HG02852 (cell line): ENCODE data around the gene BMP6.

Experiments used
- ATAC-seq: cut with Tn5 transposase; IDR thresholded peaks from one replicate; pipeline ENCODE4 v1.9.1; 2021; ENCODE audit warnings: mild to moderate bottlenecking, moderate library complexity; ENCODE audit not compliant: unreplicated experiment

Gene BMP6

GRCh38 chr6:7719364-7719850, 6.5 kb upstream of the BMP6 start:
- ATAC-seq, result no peak

- no peak for ATAC-seq
Measured at GRCh38 chr6:7720346-7720745, 5.6 kb upstream of the BMP6 start.

DNA sequence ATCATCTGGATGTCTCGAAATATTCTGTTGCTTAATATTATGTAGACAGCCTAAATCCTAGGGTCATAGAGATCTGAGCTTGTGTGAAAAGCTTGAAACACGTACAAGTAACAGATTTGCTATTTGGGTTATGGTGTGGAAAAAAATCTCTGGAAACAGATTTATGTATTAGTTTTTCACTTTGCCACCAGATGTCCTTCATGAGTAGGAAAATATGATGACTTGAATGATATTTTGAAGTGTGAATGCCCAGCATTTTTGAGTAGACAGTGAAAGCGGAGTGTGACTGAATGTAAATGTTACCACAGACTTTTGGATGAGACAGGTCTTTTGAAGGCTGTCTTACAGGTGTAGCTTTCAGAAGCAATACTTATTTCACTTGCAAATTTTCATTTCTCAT, 4.2 kb upstream of the BMP6 start:
- no peak for ATAC-seq

DNA sequence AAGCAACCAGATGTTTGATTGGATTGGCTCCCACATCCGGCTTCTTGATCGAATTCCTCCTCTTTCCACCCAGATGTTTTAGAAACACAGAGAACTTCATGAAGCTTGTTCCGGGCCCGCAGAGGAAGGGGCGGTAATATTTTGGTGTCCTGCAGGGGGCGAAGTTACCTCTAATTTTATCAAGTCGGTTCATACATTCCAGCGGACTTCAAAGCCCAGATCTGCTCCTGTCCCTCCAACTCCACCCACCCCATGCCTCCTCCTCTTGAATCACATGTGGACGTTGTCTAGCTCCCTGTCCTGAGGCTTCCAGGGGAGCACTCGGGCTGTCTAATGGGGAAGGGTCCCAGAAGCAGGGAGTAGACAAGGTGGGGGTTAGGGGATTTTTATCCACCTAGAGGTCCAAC, 2.9 kb upstream of the BMP6 start:
- no peak for ATAC-seq

DNA sequence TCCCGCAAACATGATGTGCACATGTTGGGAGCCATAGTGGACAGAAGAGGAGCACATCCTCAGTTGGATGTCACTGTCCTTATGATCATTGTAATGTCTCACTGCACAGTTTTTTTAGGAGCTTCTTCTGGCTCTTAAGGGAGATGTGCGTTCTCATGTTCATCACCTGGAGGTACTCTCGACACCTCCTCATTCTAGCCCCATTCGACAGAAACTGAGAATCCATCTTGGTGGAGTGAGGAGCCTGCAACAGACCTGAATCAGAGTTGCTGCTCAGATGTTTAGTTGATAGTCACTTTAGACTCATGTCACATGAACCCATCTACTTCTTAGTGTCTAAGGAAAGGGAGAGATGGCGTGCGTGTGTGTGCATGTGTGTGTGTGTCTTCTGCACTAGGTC, 2.3 kb upstream of the BMP6 start:
- no peak for ATAC-seq

GRCh38 chr6:7725412-7725811, 487 bp upstream of the BMP6 start:
- no peak for ATAC-seq

DNA sequence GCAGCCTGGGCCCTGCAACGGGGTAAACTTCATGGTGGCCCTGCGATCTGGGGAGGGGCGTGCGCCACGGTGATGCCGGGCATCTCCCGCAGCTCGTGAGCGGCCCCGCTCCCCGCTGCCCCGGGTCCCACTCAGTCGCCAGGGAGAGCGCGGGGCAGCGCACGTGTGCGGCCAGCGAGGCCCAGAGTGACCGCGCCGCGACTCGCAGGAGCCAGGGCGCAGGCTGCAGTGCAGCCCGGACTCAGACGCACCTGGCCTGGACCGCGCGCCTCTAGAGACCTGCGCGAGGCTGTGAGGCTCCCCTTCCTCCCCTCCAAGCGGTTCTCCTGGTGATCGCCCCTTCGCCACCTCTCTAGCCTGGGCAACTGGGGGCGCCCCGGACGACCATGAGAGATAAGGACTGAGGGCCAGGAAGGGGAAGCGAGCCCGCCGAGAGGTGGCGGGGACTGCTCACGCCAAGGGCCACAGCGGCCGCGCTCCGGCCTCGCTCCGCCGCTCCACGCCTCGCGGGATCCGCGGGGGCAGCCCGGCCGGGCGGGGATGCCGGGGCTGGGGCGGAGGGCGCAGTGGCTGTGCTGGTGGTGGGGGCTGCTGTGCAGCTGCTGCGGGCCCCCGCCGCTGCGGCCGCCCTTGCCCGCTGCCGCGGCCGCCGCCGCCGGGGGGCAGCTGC, 652 bp downstream of the BMP6 start:
- peak; percentile 23 for ATAC-seq

- ATAC-seq, result peak; percentile 3
Measured at GRCh38 chr6:7727086-7727945, 1.4 kb downstream of the BMP6 start.

- peak; percentile 30 for ATAC-seq
Measured at GRCh38 chr6:7727946-7728854, 2.3 kb downstream of the BMP6 start.

DNA sequence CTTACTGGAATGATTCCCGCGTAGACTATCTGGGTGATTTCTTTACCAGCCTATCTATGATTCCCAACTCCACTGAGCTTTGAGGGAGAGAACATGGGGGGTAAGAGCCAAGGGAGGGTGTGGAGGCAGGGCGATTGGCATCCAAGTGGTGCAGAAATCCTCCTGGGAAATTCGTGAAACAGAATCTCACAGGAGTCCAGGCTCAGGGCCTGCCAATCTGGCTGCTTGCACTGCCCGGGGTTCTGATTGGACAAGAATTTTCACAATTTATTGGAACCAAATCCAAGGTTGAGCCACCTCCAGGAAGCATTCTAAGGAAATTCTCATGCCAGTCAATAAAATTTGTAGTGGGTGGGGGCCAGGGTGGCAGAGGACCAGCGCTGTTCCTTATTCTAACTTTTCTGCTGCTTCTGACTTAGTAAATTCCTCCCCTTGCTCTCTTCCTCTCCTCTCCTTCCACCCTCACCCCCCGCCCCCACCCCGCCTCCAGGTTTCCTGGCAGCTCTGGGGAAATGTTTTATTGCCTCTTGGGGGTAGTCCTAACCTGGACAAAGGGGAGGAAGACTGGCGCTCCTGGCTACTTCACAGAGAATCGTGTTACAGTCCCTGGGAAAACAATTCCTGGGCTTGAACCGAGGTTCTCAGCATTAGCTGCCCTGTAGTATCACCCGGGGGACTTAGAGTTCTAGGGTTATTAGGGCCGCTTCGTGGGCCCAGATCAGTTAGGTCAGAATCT, 3.1 kb downstream of the BMP6 start:
- ATAC-seq, result no peak

DNA sequence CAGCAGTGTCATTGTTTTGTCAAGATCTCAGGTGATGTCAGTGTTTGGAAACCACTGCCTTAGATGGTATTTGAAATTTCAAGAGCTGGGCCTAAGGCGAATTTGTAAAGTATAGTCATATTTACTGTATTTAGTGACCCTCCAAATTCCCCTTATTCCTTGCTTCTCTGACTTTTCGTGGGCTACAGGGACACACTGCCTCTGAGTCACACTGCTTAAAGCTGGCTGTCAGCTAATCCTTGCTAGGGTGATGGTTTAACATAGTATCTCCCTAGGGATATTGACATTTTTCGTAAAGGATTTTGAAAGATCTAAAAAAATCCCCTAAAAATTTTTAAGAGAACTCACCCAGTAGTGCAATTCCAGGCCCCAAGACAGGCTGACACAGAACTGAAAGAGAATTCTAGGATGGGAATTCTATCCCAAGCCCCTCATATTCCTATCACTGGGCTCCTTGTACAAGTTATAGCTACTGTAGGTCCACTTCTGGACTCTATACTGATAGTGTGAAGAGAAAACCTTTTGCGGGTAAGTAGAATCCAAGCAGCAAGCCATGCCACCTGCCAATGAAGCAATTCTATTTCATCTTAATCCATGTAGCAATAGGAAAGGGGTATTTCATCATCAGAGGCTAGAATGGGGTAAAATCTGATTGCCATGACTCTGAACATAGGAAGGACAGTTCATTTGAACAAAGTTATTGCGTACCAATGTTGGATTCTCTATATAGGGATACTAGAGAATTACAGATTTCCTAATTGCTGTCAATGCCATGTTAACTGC, 4.3 kb downstream of the BMP6 start:
- ATAC-seq, result no peak

DNA sequence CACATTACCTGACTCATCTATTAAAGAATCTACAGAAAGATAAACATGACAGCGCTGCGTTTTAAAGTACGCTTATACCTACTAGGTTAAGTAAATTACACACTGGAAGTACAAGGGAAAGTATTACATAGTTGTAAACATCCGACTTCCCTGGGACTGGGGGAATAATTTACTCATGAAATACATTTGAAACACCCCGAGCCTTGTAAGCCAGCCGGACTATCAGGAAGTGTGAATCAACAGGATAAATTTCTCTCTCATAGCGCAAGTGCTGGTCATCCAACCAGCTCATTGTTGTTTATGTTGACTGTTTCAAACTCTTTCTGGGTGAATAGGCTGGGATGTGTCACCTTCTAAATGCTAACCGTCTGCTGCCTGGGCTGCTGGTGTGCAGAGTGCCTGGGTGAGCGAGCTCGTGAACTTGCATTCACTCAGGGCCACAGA, 4.9 kb downstream of the BMP6 start:
- no peak for ATAC-seq

DNA sequence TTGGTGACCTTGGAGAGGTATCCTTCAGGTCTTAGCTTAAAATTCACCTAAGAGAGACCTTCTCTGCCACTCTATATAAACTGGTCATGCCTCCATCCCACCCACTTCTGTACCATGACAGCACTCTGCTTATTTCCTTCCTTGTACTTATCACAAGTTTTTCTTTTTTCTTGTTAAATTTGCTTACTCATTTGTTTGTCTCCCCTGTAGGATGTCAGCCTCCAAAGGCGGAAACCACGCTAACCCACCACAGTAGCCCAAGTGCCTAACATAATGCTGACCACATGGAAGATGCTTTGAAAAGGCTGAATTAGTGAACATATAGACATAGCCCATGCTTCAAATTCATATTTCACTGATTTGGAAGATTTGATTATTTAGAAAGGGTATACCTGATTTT, 5.4 kb downstream of the BMP6 start:
- no peak for ATAC-seq

DNA sequence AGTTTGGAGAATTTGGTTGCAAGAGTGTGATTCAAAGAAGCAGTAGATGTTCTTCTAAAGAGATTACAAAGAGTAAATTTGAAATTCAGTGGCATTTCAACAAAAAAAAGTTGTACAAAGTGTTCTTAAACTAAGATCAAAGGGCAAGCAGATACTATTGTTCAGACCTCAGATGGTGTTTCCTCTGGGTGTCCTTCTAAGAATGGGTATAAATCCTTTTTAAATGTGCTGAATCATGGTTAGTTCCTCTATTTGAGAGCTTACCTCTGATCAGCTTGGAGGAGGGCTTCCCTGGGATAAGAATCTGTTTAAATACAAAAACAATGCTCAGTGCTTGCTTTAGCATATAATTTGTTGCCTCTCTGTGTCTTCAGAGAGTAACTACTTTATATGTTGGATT, 6.3 kb downstream of the BMP6 start:
- no peak for ATAC-seq

DNA sequence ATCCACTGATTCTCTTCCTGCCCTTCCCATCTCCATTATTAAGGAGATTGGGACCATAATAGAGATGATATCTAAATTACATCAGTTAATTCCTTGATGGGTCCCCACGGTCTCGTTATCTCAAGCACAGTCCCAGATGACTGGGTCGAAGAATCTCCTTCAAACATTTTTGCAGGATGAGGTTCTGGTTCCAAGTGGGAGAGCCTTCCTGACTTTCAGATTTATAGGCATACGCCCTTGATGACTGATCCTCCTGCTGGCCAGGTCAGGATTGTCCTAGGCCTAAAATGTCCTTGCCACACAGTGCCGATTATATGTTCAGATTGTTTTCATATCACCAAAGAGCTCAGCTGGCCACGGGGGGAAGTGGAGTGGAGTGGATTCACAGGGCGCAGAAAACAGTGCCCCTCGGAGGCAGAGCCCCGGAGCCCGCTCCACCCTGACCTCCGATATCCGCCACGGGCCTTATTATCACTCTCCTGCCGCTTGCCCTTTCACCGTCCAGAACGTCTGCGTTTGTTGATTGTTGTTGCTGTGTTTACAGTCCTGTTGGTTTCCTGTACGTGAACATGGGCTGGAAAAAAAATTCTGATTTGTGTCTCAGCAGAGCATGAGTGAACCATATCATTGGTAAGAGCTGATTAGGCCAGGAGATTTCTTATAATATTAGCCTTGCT, 8.9 kb downstream of the BMP6 start:
- no peak for ATAC-seq

DNA sequence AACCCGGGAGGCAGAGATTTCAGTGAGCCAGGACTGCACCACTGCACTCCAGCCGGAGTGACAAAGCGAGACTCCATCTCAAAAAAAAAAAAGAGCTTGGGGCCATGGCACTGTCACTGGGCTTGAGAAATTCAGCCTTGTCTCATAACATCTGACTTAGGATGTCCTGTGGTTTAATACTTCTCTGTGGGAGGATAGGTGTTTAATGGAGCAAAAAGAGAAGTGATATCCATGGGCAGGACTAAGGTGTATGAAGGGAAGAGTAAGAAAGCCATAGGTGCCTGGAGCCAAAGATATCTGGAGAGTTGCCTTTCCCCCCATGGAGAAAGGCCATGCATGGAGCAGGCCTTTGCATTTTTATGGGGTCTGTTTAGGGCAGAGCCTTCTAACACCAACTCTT, 11.2 kb downstream of the BMP6 start:
- ATAC-seq, result no peak

- ATAC-seq, result no peak
Measured at GRCh38 chr6:7737867-7738266, 12.0 kb downstream of the BMP6 start.

GRCh38 chr6:7742223-7742785, 16.4 kb downstream of the BMP6 start:
- ATAC-seq, result no peak

DNA sequence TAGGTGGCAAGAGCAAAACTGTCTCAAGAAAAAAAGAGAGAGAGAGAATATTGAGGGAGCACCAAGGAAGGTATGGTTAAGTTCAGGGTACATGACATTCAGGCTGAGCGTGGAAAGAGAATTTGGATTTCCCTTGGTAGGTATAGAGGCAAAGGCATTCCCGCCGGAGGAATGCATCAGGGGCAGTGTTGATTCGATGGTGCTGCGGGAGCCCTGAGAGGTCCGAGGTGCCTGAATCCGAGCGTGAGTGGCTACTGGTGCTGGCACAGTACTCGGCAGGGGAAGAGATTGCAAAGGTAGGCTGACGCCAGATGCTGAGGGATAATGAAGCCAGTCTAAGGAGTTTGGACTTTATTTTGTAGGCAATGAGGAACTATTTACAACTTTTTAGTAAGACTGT, 20.0 kb downstream of the BMP6 start:
- ATAC-seq, result no peak
